Panc1 (cell line): Measurements from ENCODE around the gene KYNU. TPM values are rescaled to one million over a fixed set of nuclear protein-coding genes. Genes with fewer than 3 reads are reported as not detected.

ENCODE experiments used
- ATAC-seq: fragments of 200-7000 bp; cut with Tn5 transposase; 2 replicates; pipeline ENCODE4 v1.9.1; 2020; ENCODE audit warnings: mild to moderate bottlenecking, moderate library complexity
- BruUV-seq: library from RNA; stranded (reverse); fragments of 400-500 nt; replicated peaks from 2 replicates; lab custom pipeline; 2021; lab: Mats Ljungman, UMichigan
- CTCF ChIA-PET: fragments of 300-600 bp; sonication (Branson Sonifier 250); formaldehyde crosslinking; loops from one replicate; lab custom pipeline; 2022; ENCODE audit warnings: antibody characterized with exemption; lab: Charles Lee
- POLR2A ChIA-PET: fragments of 300-600 bp; sonication (Branson Sonifier 250); formaldehyde crosslinking; loops from one replicate; lab custom pipeline; 2022; ENCODE audit warnings: antibody characterized with exemption; lab: Charles Lee
- DNase-seq: peaks from one replicate; pipeline ENCODE4 v3.0.0-alpha.2; 2010; ENCODE audit warnings: low read depth, low spot score
- H3K27ac ChIP-seq: 2 replicates; pipeline ENCODE4 v1.5.1; 2011; ENCODE audit warnings: mild to moderate bottlenecking, low read length, inconsistent platforms
- H3K27me3 ChIP-seq: fragments of 200-500 bp; sonication (Bioruptor generic); 2 replicates; pipeline ENCODE4 v1.6.0; 2014; ENCODE audit warnings: low read length, inconsistent platforms; ENCODE audit not compliant: control insufficient read depth, insufficient read depth
- H3K36me3 ChIP-seq: fragments of 200-500 bp; sonication (Bioruptor generic); 2 replicates; pipeline ENCODE4 v1.5.1; 2014; ENCODE audit warnings: inconsistent platforms, mild to moderate bottlenecking, low read length, moderate library complexity; ENCODE audit not compliant: control insufficient read depth, insufficient read depth
- H3K4me1 ChIP-seq: 2 replicates; pipeline ENCODE4 v1.5.1; 2011; ENCODE audit warnings: inconsistent platforms, mild to moderate bottlenecking, low read length, moderate library complexity; ENCODE audit not compliant: control insufficient read depth, insufficient read depth
- H3K4me3 ChIP-seq, 2 experiments: 2 replicates each; pipeline ENCODE4 v1.5.1; 2011 to 2012; ENCODE audit warnings: low read depth in 2 of 2, low read length in 2 of 2, mild to moderate bottlenecking in 2 of 2, inconsistent platforms in 1 of 2, moderate library complexity in 1 of 2
- H3K9me3 ChIP-seq: fragments of 200-500 bp; sonication (Bioruptor generic); 2 replicates; pipeline ENCODE4 v1.5.1; 2014; ENCODE audit warnings: low read depth, mild to moderate bottlenecking, inconsistent platforms, low read length, moderate library complexity; ENCODE audit not compliant: control insufficient read depth, insufficient read depth
- POLR2AphosphoS5 ChIP-seq: IDR thresholded peaks from 2 replicates; pipeline ENCODE4 v1.6.1; 2012; ENCODE audit warnings: mild to moderate bottlenecking, low read depth, low read length, moderate library complexity
- SIN3A ChIP-seq: IDR thresholded peaks from 2 replicates; pipeline ENCODE4 v1.6.1; 2012; ENCODE audit warnings: low read depth, mild to moderate bottlenecking, low read length, moderate library complexity, borderline replicate concordance; ENCODE audit not compliant: insufficient read depth
- TCF7L2 ChIP-seq: IDR thresholded peaks from 2 replicates; pipeline ENCODE4 v1.6.1; 2011; ENCODE audit warnings: mild to moderate bottlenecking, low read depth, low read length, inconsistent platforms
- in situ Hi-C: cut with HindIII; loops from 2 replicates; pipeline ENCODE4 v1.10.0; 2016; ENCODE audit warnings: low sequenced_read_pairs, low pct_unique_long_range_greater_than_20kb
- intact Hi-C: fragments of 100-400 bp; cut with micrococcal nuclease; formaldehyde crosslinking; loops from one replicate; pipeline ENCODE4 v1.10.0; 2022; ENCODE audit not compliant: unreplicated experiment
- total RNA-seq: library from RNA; stranded (reverse); gene quantifications from one replicate; pipeline ENCODE4 v1.2.1, GENCODE V29; 2021; ENCODE audit not compliant: unreplicated experiment
- TF ChIP-seq, protein P1 (sequence below), 2 experiments: IDR thresholded peaks; 2 replicates each; pipeline ENCODE4 v1.6.1; 2011 to 2012; ENCODE audit warnings: low read depth in 2 of 2, control low read depth in 1 of 2, low read length in 1 of 2, mild to moderate bottlenecking in 1 of 2, moderate library complexity in 1 of 2; ENCODE audit not compliant: insufficient read depth in 1 of 2
- TF ChIP-seq, protein P2 (sequence below): fragments of 450-650 bp; IDR thresholded peaks from 2 replicates; pipeline ENCODE4 v1.5.1; 2017; ENCODE audit warnings: mild to moderate bottlenecking

KYNU gene
- total RNA-seq, 1 experiment from 2014 or later: not detected

DNA sequence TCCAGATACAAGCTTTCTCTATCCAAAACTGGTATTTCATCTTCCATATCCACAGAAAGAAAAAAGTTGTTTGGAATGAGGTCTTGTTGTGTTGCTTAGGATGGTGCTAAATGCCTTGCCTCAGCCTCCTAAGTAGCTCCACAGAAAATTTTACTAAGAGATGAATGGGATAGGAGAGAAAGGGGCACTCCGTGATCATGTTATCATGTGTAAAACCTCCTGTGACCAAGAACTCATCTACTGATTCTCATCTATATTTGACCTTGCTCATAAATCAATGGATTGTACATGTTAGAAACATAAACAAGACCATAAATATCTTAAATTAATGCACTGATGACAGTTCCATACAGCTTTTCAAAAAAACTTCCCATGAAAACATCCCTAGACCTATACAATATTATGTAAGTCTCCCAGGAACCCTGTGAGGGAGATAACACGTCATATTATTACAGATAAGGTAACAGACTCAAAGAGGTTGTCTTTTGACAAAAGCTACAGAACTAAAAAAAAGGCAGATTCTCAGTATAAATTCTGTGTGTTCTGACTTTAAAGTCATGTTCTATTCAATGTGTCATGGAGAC is 29.3 kb upstream of the KYNU start:
- ChIA-PET POLR2A (no interaction called here), CTCF (no interaction called here)
- no peaks in the 10 kb centered on the region for H3K36me3 ChIP-seq
- BruUV-seq: no TSS peak
- H3K27me3 ChIP-seq: no peaks in the 10 kb centered on the region
- no peaks in the 10 kb centered on the region; the same call in 1 of the 2 replicates for H3K4me1 ChIP-seq
- ATAC-seq (no peak), DNase-seq (no peak)
- no peaks in the 10 kb centered on the region for H3K9me3 ChIP-seq
- no peak overlapping the region for H3K27ac ChIP-seq
- TF ChIP-seq, protein P1, sequence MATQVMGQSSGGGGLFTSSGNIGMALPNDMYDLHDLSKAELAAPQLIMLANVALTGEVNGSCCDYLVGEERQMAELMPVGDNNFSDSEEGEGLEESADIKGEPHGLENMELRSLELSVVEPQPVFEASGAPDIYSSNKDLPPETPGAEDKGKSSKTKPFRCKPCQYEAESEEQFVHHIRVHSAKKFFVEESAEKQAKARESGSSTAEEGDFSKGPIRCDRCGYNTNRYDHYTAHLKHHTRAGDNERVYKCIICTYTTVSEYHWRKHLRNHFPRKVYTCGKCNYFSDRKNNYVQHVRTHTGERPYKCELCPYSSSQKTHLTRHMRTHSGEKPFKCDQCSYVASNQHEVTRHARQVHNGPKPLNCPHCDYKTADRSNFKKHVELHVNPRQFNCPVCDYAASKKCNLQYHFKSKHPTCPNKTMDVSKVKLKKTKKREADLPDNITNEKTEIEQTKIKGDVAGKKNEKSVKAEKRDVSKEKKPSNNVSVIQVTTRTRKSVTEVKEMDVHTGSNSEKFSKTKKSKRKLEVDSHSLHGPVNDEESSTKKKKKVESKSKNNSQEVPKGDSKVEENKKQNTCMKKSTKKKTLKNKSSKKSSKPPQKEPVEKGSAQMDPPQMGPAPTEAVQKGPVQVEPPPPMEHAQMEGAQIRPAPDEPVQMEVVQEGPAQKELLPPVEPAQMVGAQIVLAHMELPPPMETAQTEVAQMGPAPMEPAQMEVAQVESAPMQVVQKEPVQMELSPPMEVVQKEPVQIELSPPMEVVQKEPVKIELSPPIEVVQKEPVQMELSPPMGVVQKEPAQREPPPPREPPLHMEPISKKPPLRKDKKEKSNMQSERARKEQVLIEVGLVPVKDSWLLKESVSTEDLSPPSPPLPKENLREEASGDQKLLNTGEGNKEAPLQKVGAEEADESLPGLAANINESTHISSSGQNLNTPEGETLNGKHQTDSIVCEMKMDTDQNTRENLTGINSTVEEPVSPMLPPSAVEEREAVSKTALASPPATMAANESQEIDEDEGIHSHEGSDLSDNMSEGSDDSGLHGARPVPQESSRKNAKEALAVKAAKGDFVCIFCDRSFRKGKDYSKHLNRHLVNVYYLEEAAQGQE (IDR thresholded peaks at IDR 0.05; ENCODE audit: insufficient read depth in 1 of 2, low read depth in 2 of 2, low read length in 1 of 2): no peak
- no peak overlapping the region for H3K4me3 ChIP-seq
- in situ Hi-C loops: no loop called here
- intact Hi-C loops: no loop called here

DNA sequence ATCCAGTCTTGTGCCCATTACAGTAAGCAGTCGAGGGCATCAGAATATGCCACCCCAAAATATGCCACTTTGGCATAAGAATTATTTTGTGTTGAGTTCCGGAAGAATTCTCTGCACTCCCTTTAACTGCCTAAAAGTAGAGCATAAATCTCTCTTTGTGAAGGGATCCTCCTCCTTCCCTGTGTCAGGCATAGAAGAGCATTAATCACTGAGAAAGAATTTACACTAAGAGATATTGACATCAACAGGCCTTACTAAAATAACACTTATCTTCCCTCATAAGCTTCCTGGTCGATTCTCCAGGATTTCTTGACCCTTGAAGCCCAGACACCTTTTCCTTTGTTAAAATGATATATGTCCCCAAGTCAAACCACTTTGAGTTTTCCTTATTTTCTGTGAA is 27.6 kb upstream of the KYNU start:
- POLR2A ChIA-PET: no interaction called here
- BruUV-seq: no TSS peak
- Histone ChIP-seq H3K9me3 (no peaks in the 10 kb centered on the region), H3K36me3 (no peaks in the 10 kb centered on the region), H3K4me1 (no peaks in the 10 kb centered on the region; the same call in 1 of the 2 replicates), H3K27me3 (no peaks in the 10 kb centered on the region), H3K27ac (no peak overlapping the region), H3K4me3 (no peak overlapping the region)
- CTCF ChIA-PET: no interaction called here
- TF ChIP-seq SIN3A (no peak), TCF7L2 (no peak), POLR2AphosphoS5 (no peak)
- TF ChIP-seq, protein P1 (IDR thresholded peaks at IDR 0.05; ENCODE audit: insufficient read depth in 1 of 2, low read depth in 2 of 2, low read length in 1 of 2): no peak
- TF ChIP-seq, protein P2, sequence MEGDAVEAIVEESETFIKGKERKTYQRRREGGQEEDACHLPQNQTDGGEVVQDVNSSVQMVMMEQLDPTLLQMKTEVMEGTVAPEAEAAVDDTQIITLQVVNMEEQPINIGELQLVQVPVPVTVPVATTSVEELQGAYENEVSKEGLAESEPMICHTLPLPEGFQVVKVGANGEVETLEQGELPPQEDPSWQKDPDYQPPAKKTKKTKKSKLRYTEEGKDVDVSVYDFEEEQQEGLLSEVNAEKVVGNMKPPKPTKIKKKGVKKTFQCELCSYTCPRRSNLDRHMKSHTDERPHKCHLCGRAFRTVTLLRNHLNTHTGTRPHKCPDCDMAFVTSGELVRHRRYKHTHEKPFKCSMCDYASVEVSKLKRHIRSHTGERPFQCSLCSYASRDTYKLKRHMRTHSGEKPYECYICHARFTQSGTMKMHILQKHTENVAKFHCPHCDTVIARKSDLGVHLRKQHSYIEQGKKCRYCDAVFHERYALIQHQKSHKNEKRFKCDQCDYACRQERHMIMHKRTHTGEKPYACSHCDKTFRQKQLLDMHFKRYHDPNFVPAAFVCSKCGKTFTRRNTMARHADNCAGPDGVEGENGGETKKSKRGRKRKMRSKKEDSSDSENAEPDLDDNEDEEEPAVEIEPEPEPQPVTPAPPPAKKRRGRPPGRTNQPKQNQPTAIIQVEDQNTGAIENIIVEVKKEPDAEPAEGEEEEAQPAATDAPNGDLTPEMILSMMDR: no peak
- no peak for ATAC-seq
- DNase-seq: no peak
- in situ Hi-C loops: no loop called here
- intact Hi-C loops: no loop called here
